NOMO-1 treated with DMSO at 0.1 percent for 48 hours (cell line): ENCODE measurements around the gene LRPPRC.
A peak's percentile ranks its signal among the peaks of the same experiment; 100 is the strongest.
"Not testable (repeated sequence)": the region's sequence is repeated elsewhere in the genome, so short reads cannot be mapped to it uniquely, and the experiment has no call there.

Experiments used
- DNase-seq: peaks from one replicate; lab custom pipeline; 2025; ENCODE audit not compliant: unreplicated experiment; lab: John Stamatoyannopoulos, UW

Gene LRPPRC

DNA sequence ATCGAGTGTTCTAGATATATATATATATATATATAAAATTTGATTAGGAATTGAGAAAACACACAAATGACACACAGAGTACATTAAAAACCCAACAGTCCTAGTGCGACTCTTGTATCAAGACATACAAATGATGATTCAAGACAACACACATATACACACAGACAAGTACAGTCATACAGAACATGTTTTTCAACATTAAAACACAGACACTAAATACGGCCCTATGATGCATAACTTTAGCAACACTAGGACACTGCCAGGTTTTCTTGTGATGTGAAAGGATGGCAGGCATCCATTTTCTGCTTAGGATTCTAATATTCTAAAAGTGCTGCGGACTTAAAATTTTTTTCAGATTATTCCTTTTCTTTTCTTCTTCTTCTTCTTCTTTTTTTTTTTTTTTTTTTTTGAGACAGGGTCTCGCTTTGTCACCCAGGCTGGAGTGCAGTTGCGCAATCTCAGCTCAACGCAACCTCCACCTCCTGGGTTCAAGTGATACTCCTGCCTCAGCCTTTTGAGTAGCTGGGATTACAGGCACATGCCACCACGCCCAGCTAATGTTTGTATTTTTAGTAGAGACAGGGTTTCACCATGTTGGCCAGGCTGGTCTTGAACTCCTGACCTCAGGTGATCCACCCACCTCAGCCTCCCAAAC, 84.5 kb downstream of the LRPPRC start:
- not testable (repeated sequence) for DNase-seq

DNA sequence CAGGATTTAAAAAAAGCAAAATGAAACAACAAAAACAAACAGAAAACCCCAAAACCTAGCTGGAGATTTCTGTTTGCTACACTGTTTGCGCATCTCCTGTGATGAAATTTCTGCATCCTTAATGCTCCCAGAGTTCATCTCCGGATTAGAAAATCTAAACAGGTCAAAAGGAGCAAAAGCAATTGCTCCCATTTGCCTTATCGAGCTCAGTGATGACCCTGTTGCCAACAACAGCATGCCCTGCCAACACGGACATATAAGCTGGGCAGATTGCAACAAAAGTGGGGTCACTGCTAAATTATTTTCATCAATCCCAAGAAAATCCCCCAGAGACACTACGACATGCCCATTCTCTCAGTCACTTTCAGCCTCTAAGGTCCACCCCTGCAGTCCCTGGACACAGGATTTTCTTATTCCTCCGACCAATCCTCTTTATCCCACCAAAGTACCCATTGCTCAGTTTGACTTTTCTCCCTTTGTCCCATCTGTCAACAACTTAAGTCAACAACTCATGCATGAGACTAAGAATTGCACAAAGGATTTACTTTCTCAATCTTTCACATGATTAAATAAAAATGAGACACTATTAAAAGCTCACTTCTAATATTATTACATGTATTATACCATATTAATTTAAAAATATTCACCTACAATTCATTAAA, 89.2 kb downstream of the LRPPRC start:
- no peak for DNase-seq

DNA sequence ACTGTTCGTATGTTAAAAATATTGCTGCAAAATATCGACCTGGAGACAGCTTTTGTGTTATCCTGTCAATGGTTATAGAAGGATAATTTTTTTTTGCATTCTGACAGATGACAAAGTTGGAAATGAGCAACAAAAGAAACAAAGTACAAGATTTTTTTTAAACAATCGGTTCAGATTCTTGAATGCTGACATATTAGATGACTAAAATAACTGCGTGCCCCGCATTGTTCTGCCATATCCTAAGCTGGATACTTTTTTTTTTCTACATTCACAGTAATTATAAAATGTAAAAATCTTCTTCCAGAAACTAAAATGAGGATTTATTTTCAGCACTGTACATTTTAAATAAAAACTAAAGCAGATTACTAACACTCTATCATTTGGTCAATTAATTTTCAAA, 89.9 kb downstream of the LRPPRC start:
- DNase-seq = no peak

DNA sequence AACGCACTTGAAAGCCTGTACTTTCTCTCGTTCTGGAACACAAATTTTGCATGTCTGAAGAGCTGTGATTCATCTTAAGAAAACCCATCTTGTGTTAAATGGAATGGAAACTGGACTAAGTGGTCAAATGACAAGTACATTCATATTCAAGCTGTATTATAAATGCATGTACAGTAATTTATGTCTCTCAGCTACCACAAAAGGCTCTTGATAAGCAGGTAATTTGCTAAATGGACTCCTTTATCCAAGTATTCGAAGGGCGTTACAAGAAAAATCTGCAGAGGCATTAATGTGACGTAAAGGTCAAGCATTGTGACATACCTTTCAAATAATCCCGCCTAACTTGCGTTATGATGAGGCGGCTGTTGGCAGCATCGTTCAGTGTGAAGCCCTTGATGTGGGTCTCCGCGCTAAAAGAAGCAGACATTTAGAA, 90.4 kb downstream of the LRPPRC start:
- DNase-seq = no peak

DNA sequence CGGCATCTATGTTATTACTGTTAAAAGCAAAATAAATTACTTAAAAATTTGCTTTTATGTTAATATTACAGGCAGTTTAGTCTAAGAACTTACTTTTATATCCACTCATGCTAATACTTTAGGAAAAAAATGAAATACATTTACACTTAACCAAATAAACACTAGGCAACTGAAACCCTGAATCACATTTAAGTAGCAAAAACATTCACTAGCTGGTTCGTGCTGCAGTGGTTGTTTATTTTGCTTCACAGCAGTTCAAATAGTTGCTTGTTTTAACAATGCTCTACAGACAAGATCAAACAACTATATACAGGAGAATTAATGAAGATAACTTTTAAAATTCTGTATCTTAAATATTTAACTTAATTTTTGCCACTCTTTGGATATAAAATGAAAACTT, 96.2 kb downstream of the LRPPRC start:
- DNase-seq = no peak

DNA sequence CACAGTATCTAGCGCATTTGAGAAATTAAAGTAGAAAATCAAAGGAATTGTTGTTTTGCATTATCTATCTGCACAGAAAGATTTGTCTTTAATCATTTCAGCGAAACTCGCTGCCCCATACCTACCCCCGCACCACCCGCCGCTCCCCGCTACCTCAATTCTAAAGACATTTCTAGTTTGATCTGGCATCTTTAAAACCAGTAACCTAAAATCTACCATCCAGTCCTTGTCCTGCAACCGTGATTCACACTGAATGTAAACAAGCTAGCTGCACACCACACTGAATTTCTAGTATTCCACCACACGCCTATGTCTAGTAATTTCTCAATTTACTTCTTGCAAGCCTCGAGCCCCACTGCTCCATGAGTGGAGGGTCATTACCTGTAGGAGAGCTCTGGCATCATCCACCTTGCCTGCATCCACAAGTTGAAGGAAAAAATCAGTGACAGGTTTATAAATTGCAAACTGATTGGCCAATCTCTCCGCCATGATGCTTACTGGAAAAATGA, 96.9 kb downstream of the LRPPRC start:
- DNase-seq = no peak

DNA sequence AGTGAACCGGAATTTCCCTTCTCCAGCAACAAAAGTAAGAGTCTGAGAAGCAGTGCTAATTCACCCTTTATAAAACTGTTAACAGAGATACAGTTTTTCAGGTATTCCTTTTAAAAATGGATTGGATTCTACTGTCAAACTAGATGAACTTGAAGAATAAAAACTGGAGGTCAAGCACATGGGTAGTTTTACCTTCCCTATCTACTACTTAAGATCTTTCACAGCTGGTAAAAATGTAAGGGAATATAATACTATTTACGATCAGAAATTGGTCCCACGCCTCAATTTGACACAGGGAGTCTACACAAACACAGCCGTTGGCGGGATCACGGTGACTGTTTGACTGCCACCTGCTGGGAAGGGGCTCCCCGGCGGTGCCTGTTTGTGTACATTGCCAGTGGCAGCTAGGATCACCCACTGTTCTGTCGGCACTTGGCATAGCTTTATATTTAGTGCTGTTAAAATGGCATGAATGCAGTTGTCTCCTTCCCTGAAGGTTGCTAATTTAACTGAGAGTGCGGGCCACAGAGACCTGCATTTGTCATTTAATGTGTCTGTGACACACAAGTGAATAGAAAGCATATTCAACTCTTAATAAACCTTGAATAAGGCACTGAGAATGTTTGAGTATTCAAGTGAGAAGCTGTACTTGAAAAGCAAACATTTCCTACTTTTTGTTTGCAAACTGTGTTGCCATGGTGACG, 97.5 kb downstream of the LRPPRC start:
- DNase-seq = no peak

DNA sequence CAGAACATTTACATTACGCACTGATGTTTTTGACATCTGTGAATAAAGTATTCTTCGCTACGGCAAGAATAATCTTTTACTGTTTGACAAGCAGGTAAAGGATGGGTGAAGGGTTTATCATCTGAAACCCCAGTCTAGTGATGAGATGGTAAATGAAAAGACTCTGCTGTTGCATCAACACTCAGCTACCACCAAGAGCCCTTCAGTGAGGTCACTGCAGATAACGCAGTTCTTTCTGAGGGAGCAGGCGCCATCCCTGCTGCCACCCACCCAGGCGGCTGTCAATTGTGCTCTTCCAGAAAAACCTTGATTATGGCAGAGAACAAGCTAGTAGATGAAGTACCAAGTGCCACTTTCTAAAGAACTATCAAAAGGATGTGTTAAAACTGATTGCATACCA, 98.3 kb downstream of the LRPPRC start:
- no peak for DNase-seq

DNA sequence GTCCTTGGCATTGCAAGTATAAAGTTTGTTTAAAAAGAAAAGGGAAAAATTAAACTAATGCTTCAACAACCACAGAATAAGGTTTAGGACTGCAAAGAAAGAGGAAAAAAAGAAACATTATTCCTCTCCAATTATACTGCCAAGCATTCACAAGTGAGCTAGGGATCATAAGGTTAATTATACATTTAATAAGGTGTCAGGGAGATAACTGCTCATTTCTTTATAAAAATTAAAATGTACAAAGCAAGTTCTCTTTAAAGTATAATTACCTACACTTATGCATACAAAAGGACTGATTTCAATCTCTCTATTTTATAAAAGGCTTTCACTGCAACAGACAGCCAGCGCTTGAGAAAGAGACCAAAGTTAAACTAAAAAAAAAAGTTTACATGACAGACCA, 98.9 kb downstream of the LRPPRC start:
- no peak for DNase-seq

DNA sequence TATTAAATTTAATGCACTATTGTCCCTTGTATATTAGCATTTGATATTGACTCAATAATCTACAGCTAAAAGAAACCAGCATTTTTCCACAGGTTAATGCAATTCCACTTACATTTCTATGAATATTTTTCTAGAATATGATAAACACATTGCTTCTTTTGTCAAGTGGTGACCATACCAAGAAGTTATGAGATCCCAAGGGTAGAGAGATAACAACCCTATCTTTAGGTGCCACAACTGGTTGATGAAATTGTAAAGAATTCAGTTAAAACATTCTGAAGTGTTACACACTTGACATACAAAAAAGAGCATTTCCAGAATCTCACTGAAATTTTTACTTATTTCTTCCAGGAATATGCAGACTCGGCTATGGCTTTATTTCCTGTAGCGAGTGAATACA, 101.0 kb downstream of the LRPPRC start:
- no peak for DNase-seq

DNA sequence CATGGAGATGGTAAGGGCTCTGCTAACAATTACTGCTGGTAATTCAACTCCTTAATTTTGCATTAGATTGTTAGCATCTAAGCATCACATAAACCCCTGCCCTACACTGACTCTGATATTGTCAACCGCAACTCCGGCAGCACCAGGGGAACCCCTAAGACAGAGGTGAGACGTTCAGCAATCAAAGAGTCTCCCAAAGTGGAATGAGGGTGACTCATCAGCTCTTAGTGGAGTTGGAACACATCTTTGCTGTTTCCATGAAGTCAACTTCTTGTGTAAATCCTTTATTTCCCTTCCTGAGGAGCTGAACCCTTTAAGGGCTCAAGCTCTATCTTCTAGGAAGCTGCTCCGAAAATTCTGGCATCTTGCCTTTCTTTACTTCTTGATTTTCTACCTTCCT, 104.9 kb downstream of the LRPPRC start:
- no peak for DNase-seq

DNA sequence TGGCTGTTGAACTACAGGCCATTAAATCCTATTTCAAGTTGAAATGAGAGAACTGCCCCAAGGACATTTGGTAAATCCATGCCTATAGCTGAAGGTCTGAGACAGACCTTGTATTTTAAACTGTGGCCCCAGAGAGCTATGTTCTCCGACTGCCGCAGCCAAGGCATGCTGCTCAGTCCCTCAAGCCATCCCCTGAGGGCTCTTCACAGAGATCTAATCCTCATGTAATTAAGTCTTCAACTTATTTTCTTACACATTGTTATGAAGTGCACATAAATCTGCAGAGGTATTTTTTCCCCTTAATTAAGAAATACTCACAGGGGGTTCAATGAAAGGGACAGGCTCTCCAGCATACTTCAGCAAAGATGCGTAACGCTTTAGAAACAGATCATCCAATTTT, 106.4 kb downstream of the LRPPRC start:
- DNase-seq = no peak

DNA sequence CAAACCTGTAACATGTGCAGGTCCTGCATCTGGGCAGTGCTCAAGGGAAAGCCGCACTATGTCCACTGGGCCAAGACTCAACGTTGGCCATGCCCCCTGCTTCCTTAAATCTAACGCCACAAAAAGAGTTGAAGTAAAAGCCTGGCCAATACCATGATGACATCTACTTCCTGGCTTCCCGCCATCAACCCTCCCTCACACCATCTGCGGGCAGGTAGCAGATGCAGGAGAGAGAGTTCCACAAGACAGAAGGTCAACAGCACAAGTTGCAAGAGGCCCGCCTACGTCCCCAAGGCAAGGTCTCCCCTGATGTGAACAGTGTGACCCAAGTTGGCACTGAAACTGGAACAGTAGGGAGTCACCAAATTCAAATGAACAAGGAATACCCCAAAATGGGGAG, 108.6 kb downstream of the LRPPRC start:
- DNase-seq = no peak

DNA sequence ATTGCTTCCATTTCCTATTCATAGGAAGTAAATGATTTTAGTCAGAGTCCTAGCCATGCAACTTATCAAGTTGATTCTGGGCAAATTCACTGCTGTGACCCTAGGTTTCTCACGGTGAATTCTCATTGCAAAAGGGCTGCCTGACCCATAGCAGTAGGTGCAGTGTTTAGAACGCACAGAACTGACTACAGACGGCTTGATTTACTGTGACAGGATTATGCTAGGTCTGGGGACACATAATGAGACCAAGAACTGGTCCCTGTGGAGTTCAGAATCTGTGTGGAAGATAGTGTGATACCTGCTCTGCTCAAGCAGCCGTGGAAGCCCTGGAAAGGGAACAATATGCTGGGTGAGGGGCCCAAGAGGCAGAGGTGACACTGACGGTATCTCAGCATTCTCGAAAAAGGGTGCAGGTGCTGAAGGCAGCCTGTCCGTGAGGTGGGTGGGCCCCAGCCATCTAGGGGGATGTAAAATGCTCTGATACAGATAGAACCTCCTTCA, 110.6 kb downstream of the LRPPRC start:
- no peak for DNase-seq

DNA sequence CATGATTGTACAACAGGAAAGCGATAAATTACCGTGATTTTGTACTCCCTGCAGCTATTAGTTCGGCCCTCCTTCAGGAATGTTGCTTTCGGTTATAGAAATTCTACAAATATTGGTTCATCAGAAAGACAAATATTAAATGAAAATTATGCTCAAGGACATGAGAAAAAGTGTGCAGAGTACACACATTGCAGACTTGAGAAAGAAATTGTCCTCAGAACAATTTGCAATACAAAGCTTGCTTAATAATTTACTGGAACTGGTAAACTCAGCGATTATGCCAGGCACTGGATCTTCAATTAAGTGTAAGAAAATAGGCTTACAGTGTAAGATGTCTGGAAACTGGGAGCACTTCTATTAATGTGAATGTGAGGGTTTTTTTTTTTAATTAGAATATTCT, 111.1 kb downstream of the LRPPRC start:
- DNase-seq = no peak

DNA sequence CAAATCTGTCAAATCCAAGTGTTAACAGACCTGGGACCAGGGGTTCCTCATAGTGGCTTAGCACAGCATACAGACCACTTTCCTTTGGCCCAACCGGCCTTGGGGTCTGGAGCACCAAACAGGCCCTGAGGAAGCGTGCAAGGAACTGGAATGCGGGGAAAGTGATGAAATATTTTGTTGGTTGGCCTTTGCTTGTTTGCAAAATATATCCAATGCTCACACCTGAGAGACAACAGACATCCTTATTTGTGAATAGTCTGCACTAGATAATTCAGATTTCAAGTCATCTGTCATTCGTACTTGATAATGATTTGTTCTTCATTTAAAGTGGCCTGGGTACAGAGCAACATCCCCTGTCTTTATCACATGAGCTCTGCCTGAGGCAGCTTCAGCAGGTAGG, 113.5 kb downstream of the LRPPRC start:
- DNase-seq = no peak

DNA sequence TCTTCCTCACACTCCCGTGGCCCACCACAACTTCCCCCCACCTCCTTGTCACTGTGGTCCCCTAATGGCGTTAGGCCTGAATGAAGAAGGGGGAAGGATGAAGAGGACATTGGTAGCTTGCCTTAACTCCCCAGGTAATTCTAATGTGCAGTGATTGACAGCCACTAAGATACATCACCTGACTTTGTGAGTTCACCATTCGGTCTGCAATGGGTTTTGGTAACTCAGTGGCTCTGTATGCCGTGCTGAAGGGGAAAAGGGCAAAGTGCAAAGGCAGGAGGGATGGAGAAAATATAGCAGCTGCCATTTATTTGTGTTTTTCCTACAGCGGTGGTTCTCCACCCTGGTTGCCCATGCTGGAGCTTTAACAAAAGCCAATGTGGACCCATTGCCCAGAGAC, 114.8 kb downstream of the LRPPRC start:
- no peak for DNase-seq

DNA sequence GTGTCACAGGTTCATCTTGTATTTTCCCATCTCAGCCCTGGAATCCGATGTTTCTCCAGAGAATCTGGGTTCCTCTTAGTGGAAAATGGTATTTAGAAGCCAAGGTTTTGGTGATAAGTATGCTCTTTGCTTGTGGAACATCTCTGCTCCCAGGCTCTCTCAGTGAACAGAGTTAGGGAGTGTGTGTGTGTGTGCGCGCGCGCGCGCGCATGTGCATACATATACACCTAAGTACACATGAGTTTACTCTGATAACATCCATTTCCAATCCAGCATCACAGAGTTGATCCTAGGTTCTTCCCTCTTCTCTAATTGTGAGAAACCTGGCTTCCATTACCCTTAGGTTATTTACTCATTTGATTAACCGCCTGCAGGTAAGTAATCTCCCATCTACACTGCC, 115.3 kb downstream of the LRPPRC start:
- DNase-seq = no peak

DNA sequence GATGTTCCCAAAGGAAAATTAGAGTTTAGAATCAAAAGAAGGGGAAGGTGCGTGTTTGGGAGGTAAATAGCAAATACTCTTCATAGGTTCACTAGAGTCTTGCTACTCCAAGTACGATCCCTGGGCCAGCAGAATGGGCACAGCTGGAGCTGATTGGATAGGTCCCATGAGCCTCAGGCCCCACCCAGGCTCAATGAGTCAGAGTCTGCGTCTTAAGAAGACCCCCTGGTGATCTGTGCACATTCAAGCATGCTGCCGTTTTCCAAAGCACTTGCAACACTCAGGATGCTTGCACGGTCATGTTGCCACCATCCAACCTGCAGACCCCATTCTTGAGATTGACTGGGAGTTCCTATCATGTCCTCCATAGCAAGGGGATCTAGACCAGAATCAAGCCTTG, 116.5 kb downstream of the LRPPRC start:
- DNase-seq = no peak

DNA sequence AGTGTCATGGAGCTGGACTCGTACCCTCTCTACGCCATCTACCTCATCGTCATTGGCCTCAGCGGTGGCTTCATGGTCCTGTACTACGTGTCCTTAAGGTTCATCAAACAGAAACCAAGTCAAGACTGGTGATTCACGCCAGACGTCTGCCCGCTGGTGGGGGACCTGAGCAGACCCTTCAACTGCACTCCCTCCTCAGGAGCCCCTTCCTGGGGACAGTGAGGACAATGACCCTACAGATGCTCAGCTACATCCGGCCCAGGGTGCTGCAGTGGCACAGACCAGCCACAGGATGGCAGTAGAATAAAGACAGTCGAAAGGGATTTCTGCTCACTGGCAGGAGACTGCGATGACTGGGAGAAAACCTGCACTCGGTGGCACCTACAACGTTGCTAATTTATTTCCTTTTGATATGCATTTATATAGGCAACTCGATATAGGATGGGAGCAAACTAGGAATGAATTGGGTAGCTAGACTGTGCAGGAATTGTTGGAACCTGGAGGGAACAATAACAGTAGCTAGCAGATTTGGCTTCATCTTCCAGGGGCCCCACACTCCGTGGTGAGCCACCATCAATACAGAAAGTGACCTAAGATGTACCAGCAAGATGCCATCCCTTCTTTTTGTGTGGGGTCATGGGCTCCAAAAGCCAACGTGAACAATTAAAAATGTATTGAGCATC, 117.9 kb downstream of the LRPPRC start:
- peak; percentile 29 for DNase-seq

DNA sequence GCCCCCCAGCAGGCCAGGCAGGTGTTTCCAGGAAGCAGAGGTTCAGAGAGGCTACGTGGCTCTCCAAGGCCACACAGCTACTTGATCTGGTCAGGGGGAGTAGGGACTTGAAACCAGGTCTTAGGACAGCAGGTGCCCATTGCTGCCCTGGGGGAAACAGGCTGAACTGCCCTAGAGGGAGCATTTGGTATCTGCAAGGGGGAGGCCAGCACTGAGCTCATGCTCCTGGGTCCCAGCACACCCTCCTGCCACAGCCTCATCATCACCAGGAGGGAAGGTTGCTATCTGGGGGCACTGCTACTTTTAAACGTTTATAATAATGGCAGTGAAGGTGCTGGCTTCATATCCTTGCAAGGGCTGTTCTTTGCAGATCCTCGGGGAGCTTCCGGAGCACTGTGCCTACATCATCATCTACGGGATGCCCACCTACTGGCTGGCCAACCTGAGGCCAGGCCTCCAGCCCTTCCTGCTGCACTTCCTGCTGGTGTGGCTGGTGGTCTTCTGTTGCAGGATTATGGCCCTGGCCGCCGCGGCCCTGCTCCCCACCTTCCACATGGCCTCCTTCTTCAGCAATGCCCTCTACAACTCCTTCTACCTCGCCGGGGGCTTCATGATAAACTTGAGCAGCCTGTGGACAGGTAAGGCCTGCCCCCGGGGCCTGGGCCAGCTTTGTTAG, 120.9 kb downstream of the LRPPRC start:
- DNase-seq = no peak
